Neutrophil (primary cell): ENCODE results near the gene IL9.

Experiments
- H3K27ac ChIP-seq: fragments of 200-600 bp; sonication (generic); 2 replicates; pipeline ENCODE4 v1.5.1; 2016; ENCODE audit warnings: mild to moderate bottlenecking, moderate library complexity
- H3K27me3 ChIP-seq: fragments of 200-600 bp; sonication (generic); 2 replicates; pipeline ENCODE4 v1.6.0; 2016; ENCODE audit warnings: mild to moderate bottlenecking
- H3K36me3 ChIP-seq: fragments of 200-600 bp; sonication (generic); 2 replicates; pipeline ENCODE4 v1.5.1; 2017
- H3K4me1 ChIP-seq, 2 experiments: fragments of 200-600 bp in 1 of 2; sonication (generic) in 1 of 2; 1 replicate in 1 of 2; 2 replicates in 1 of 2; pipeline versions ENCODE4 v1.5.1 to v1.6.1; 2013 to 2016; ENCODE audit warnings: low read depth in 1 of 2, low read length in 1 of 2, mild to moderate bottlenecking in 1 of 2, moderate library complexity in 1 of 2; ENCODE audit not compliant: control insufficient read depth in 1 of 2, insufficient read depth in 1 of 2
- H3K4me3 ChIP-seq, 2 experiments: fragments of 200-600 bp in 1 of 2; sonication (generic) in 1 of 2; 1 replicate in 1 of 2; 2 replicates in 1 of 2; pipeline ENCODE4 v1.5.1; 2013 to 2016; ENCODE audit warnings: low read depth in 1 of 2, low read length in 1 of 2, mild to moderate bottlenecking in 1 of 2, moderate library complexity in 1 of 2
- H3K9me3 ChIP-seq: fragments of 200-600 bp; sonication (generic); 2 replicates; pipeline ENCODE4 v1.5.1; 2016
- CTCF ChIP-seq: fragments of 200-600 bp; sonication (generic); IDR thresholded peaks from 2 replicates; pipeline ENCODE4 v1.5.1; 2016; ENCODE audit warnings: antibody characterized with exemption

Gene IL9

DNA sequence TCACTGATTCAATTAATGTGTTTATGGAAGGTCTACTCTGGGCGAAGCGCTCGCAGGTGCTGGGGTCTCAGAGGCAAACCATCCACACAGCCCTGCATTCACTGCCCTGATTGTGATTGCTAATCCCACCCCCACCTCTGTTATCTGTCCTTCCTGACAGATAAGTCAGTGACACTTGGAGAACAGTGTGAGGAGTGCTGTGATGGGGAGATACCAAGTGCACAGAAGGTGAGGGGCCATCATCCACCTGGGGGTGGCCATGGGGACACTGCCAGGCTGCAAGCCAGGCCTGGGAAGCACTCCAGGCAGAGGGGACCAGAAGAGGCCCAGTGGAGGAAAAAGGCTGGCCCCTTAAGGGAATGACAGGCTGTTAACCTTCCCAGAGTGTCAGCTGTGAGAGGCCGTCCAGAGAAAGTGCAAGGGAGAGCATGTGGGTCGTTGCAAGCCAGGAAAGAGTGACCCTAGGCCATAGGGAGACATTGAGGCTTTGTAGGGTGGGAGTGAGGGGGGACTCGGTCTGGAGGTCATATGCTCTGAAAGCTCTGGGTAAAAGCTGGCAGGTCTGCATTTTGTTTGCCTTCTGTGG, 18.0 kb downstream of the IL9 start:
- Histone ChIP-seq H3K4me1 (no peaks in the 10 kb centered on the region), H3K4me3 (no peak overlapping the region), H3K27ac (no peak overlapping the region), H3K9me3 (no peaks in the 10 kb centered on the region), H3K36me3 (no peaks in the 10 kb centered on the region), H3K27me3 (peaks cover 19% of the 10 kb centered on the region)
- no peak for TF ChIP-seq CTCF

- Histone ChIP-seq H3K4me1 (no peaks in the 10 kb centered on the region), H3K36me3 (no peaks in the 10 kb centered on the region), H3K27me3 (peaks cover 9% of the 10 kb centered on the region), H3K9me3 (no peaks in the 10 kb centered on the region), H3K27ac (no peak overlapping the region), H3K4me3 (no peak overlapping the region)
- no peak for TF ChIP-seq CTCF
Observed at GRCh38 chr5:135876146-135876545, 19.5 kb downstream of the IL9 start.

DNA sequence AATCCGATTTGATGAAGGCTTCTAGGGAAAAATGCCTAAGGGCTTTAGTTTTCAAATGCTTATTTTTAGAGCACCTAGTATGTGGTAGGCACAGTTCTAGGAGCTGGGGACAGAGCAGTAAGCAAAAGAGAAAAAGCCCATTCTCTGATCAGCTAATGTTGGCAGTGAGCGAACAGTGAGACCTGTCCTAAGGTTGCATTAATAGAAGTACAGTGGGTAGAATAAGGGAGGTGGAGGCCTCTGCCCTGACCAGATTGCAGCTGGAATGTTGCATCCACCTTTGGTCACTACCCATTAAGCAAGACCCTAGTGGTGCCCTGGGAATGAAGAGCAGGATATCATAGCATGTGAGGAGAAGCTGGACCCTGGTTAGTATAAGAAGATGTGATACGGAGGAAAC, 20.1 kb downstream of the IL9 start:
- Histone ChIP-seq H3K27me3 (peaks cover 5% of the 10 kb centered on the region), H3K36me3 (no peaks in the 10 kb centered on the region), H3K4me1 (no peaks in the 10 kb centered on the region), H3K27ac (no peak overlapping the region), H3K9me3 (no peaks in the 10 kb centered on the region), H3K4me3 (no peak overlapping the region)
- no peak for TF ChIP-seq CTCF

DNA sequence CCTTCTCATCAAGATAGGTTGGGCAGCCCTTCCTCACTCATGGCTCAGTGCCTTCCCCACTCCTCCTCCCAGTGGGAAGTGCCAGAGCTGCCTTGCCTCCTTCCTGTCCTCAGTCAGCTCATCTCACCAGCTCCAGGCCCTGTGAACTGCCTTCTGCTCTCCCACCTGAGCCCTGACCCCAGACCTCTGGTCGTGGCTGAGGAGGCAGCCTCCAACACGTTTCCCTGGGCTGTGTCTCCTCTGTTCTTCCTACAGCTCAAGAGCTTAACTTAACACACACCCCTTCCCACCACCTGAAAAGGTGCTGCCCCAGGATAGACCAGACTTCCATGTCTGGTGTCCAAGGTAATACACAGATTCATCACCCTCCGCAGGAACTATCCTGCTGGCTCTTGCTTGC, 21.2 kb downstream of the IL9 start:
- no peak for TF ChIP-seq CTCF
- Histone ChIP-seq H3K27ac (no peak overlapping the region), H3K36me3 (no peaks in the 10 kb centered on the region), H3K4me3 (no peak overlapping the region), H3K4me1 (no peaks in the 10 kb centered on the region), H3K9me3 (no peaks in the 10 kb centered on the region), H3K27me3 (peaks cover 3% of the 10 kb centered on the region)

GRCh38 chr5:135873831-135874230, 21.8 kb downstream of the IL9 start:
- Histone ChIP-seq H3K36me3 (no peaks in the 10 kb centered on the region), H3K4me1 (no peaks in the 10 kb centered on the region), H3K27me3 (peaks cover 7% of the 10 kb centered on the region), H3K9me3 (no peaks in the 10 kb centered on the region), H3K4me3 (no peak overlapping the region), H3K27ac (no peak overlapping the region)
- no peak for TF ChIP-seq CTCF
